Measurements from ENCODE around the gene MROH2A.
A peak's percentile ranks its signal among the peaks of the same experiment; 100 is the strongest.
"Not testable (repeated sequence)": the region's sequence is repeated elsewhere in the genome, so short reads cannot be mapped to it uniquely, and the experiment has no call there.

MROH2A gene

DNA sequence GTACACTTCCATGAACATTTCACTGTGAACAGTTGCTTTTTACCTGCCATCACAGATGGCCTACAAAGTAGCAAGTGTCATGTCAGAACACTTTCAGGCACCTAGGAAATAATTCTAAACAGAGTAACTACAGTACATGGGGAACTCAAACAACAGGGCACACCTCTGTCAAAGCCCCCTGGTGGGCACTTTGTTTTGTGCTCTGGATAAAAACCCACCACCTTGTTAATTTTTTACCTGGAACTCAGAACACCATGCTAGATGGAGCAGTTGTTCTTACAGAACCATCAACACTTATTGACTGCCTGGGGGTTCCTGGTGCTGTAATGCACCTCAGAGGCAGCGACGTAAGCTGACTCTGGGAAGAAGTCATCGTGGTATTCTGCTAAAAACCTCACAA is 87.7 kb downstream of the MROH2A start:
- TF ChIP-seq, protein P1, sequence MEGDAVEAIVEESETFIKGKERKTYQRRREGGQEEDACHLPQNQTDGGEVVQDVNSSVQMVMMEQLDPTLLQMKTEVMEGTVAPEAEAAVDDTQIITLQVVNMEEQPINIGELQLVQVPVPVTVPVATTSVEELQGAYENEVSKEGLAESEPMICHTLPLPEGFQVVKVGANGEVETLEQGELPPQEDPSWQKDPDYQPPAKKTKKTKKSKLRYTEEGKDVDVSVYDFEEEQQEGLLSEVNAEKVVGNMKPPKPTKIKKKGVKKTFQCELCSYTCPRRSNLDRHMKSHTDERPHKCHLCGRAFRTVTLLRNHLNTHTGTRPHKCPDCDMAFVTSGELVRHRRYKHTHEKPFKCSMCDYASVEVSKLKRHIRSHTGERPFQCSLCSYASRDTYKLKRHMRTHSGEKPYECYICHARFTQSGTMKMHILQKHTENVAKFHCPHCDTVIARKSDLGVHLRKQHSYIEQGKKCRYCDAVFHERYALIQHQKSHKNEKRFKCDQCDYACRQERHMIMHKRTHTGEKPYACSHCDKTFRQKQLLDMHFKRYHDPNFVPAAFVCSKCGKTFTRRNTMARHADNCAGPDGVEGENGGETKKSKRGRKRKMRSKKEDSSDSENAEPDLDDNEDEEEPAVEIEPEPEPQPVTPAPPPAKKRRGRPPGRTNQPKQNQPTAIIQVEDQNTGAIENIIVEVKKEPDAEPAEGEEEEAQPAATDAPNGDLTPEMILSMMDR (IDR thresholded peaks at IDR 0.05; ENCODE audit: insufficient read depth, low read depth, low read length, missing control alignments) = peak; percentile 19
- DNase-seq (ENCODE audit: low read depth) = no peak
- H3K4me3 ChIP-seq (ENCODE audit: low read depth, low read length) = no peak overlapping the region

DNA sequence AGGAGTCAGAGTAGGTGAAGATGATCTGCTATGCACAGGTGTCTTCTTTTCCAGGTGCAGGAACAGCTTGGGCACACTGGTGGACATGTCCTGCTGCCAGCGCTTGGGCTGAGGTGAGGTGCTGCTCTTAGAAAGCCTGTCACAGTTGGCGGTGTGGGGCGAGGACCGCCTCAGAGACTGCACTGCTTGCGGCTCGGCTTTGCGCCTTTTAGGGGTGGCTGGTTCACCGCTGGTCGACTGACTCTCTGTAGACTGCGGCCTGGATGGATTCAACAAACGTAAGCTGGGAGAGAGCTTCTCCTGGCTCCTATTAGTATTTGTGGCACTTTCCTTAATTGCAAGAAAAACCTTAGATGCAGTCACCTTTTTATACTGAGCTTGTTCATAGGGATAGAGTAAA is 88.3 kb downstream of the MROH2A start:
- no peak for DNase-seq (ENCODE audit: low read depth)
- TF ChIP-seq, protein P1 (IDR thresholded peaks at IDR 0.05; ENCODE audit: insufficient read depth, low read depth, low read length, missing control alignments) = no peak
- H3K4me3 ChIP-seq (ENCODE audit: low read depth, low read length) = no peak overlapping the region

DNA sequence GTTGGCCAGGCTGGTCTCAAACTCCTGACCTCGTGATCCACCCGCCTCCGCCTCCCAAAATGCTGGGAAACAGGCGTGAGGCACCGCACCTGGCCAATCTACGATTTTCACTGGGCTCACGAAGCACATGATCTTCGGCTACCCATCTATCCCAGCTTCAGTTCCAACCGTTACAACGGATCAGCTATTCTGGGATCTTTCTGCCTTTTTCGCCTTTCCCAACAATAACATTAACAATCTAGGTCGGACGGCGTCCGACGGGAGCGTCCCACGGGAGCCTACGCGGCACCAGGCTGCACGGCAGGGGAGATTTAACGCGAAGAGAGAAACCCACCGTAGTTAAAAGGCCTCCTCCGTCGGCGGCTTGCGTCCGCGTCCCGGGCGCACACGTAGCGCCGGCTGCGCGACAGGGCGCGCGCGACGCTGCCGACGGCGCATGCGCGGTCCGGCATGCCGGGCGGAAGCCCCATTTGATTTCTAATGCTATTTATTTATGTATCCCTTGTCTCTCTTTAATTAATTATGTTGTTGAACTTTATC is 89.9 kb downstream of the MROH2A start, which contains the start of gene MSL3B:
MSL3B (minus strand) TSS at position 394 of the 540 bp plus-strand sequence.
- TF ChIP-seq, protein P1 (IDR thresholded peaks at IDR 0.05; ENCODE audit: insufficient read depth, low read depth, low read length, missing control alignments) = no peak
- peak; percentile 79 for DNase-seq (ENCODE audit: low read depth)
- H3K4me3 ChIP-seq (ENCODE audit: low read depth, low read length) = peak within 1 kb of the TSS; percentile 63

DNA sequence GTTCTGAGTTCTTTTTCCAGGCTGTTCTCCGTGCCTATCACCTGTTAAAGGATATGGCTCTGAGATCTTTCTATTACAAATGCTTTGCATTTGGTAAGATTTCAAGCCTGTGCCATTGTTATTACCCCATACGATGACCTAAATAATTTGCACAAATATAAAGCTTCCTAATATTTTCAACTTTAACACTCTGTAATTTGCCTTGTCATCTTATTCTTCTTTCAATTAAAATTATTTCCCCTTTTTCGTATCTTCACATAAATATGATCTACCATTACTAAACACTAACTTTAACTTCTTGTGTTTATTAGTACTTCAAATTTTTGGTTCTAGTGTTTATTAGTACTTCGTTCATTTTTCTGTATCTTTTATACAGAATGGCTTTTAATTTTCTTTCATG is 93.3 kb downstream of the MROH2A start:
- no peak overlapping the region for H3K4me3 ChIP-seq (ENCODE audit: low read depth, low read length)
- TF ChIP-seq, protein P1 (IDR thresholded peaks at IDR 0.05; ENCODE audit: insufficient read depth, low read depth, low read length, missing control alignments) = no peak
- DNase-seq (ENCODE audit: low read depth) = no peak

DNA sequence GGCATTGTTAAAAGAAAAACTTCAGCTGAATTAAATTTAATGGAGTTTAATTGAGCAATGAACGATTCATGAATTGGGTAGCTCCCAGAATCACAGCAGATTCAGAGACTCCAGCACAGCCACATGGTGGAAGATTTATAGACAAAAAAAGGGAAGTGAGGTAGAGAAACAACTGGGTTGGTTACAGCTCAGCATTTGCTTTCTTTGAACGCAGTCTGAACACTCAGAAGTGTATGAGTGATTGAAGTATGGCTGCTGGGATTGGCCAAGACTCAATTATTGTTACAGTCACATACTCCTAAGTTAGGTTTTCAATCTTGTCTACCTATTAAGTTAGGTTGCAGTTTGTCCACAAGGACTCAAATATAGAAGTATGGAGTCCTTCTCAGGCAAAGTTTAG is 94.0 kb downstream of the MROH2A start:
- H3K4me3 ChIP-seq (ENCODE audit: low read depth, low read length); DNase-seq (ENCODE audit: low read depth): not testable (repeated sequence)

DNA sequence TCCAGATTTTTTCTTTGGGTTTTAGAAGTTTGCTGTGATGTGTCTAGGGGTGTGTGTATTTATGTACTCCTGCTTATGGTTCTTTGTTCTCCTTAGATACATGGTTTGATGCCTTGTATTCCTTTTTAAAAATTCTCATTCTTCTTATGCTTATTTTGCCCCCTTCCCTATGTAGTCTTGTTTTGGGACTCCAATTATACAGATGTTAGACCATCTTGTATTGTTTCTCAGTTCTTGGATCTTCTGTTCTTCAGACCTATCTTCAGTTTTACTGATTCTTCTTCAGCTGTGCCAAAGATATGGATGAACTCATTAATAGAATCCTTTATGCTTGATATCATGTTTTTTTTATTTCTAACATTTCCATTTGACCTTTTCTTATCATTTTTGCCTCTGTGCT is 104.2 kb downstream of the MROH2A start:
- TF ChIP-seq, protein P1 (IDR thresholded peaks at IDR 0.05; ENCODE audit: insufficient read depth, low read depth, low read length, missing control alignments) = no peak
- no peak overlapping the region for H3K4me3 ChIP-seq (ENCODE audit: low read depth, low read length)
- no peak for DNase-seq (ENCODE audit: low read depth)
